Stimulated activated effector memory CD8-positive, alpha-beta T cell treated with anti-CD3 and anti-CD28 coated beads, Interleukin-12 subunit alpha, Interleukin-12 subunit beta, amount 100 ng/mL, for 72 hours (primary cell): ENCODE data around the gene RWDD3.

Experiments
- ATAC-seq: fragments of 150-1000 bp; cut with Tn5 transposase; 2 replicates; pipeline ENCODE4 v1.10.0; 2021
- DNase-seq, 2 donors: peaks; one replicate each; pipeline ENCODE4 v3.0.0; 2021 to 2022; ENCODE audit warnings: low spot score in 2 of 2
- H3K27ac Mint-ChIP-seq: one replicate; pipeline ENCODE4 v1.8.0; 2022; ENCODE audit warnings: mild to moderate bottlenecking, mixed read lengths
- H3K36me3 Mint-ChIP-seq: one replicate; pipeline ENCODE4 v1.8.0; 2022; ENCODE audit warnings: mild to moderate bottlenecking, mixed read lengths
- H3K4me1 Mint-ChIP-seq: one replicate; pipeline ENCODE4 v1.8.0; 2022; ENCODE audit warnings: mixed read lengths
- H3K4me3 Mint-ChIP-seq: one replicate; pipeline ENCODE4 v1.8.0; 2022; ENCODE audit warnings: mild to moderate bottlenecking, mixed read lengths
- H3K9me3 Mint-ChIP-seq: one replicate; pipeline ENCODE4 v1.8.0; 2022; ENCODE audit warnings: mixed read lengths

The RWDD3 gene

GRCh38 chr1:95249916-95250315, 15.9 kb downstream of the RWDD3 start:
- H3K36me3 Mint-ChIP-seq = peaks cover 37% of the 10 kb centered on the region
- H3K9me3 Mint-ChIP-seq = peaks cover 6% of the 10 kb centered on the region
- H3K27ac Mint-ChIP-seq = peak overlapping the region; percentile 40
- ATAC-seq (no peak), DNase-seq (no peak)
- no peak overlapping the region for H3K4me3 Mint-ChIP-seq
- no peaks in the 10 kb centered on the region for H3K4me1 Mint-ChIP-seq

GRCh38 chr1:95252422-95252821, 18.4 kb downstream of the RWDD3 start:
- no peaks in the 10 kb centered on the region for H3K4me1 Mint-ChIP-seq
- no peak for DNase-seq
- no peak overlapping the region for H3K27ac Mint-ChIP-seq

GRCh38 chr1:95254959-95255358, 20.9 kb downstream of the RWDD3 start:
- Mint-ChIP-seq H3K9me3 (peaks cover 6% of the 10 kb centered on the region), H3K27ac (no peak overlapping the region), H3K4me3 (no peak overlapping the region), H3K36me3 (peaks cover 8% of the 10 kb centered on the region), H3K4me1 (no peaks in the 10 kb centered on the region)
- no peak for DNase-seq
- ATAC-seq = no peak

More at GRCh38 chr1:95252422-95252821, 18.4 kb downstream of the RWDD3 start:
- Mint-ChIP-seq H3K36me3 (peaks cover 24% of the 10 kb centered on the region), H3K9me3 (peaks cover 6% of the 10 kb centered on the region), H3K4me3 (no peak overlapping the region)
- no peak for ATAC-seq

- Mint-ChIP-seq H3K4me1 (no peaks in the 10 kb centered on the region), H3K36me3 (peaks cover 8% of the 10 kb centered on the region), H3K4me3 (no peak overlapping the region), H3K27ac (no peak overlapping the region), H3K9me3 (peaks cover 6% of the 10 kb centered on the region)
- DNase-seq (no peak), ATAC-seq (no peak)
Measured at GRCh38 chr1:95255826-95256225, 21.8 kb downstream of the RWDD3 start.

DNA sequence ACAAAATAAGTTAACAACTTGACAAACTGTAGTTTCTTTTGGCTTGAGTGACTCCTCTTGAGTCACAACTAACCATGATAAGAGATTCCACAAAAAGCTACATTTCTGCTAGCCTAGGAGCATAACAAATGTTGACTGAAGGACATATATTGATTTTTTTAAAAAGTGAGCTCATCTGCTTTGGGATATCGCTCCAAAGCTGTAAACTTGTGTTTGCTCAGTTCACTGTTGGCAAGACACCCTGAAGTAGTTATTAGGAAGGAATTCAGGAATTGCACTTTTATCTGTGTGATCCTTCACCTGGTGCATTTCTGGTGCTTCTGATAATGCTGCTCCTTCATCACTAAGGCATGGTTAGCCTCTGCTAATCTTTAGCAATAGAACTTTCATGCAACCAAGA, 23.7 kb downstream of the RWDD3 start:
- Mint-ChIP-seq H3K36me3 (peaks cover 3% of the 10 kb centered on the region), H3K9me3 (peaks cover 6% of the 10 kb centered on the region), H3K4me3 (no peak overlapping the region), H3K4me1 (no peaks in the 10 kb centered on the region), H3K27ac (no peak overlapping the region)
- ATAC-seq (no peak), DNase-seq (no peak)

DNA sequence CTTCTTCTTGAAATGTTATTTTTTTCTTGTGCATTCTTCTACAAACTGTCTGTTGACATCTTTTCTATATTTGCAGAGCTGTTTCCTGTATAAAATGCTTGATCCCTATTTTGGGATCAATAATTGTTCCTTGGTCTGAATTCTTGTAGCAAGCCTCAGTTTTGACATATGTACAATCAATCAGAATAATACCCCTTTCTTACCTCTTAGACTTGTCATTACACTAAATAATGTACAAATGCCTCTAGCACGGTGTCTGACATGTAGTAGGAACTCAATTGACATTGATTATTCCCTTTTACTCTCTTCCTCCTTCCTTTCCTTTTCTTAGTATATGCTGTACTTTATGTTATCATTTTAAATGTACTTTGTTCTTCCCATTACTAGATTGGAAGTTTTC, 25.2 kb downstream of the RWDD3 start:
- Mint-ChIP-seq H3K4me3 (no peak overlapping the region), H3K36me3 (no peaks in the 10 kb centered on the region), H3K27ac (no peak overlapping the region), H3K4me1 (no peaks in the 10 kb centered on the region), H3K9me3 (no peaks in the 10 kb centered on the region)
- no peak for DNase-seq
- ATAC-seq = no peak

GRCh38 chr1:95262913-95263312, 28.9 kb downstream of the RWDD3 start:
- no peak overlapping the region for H3K4me3 Mint-ChIP-seq
- no peaks in the 10 kb centered on the region for H3K36me3 Mint-ChIP-seq
- DNase-seq = no peak
- peaks cover 2% of the 10 kb centered on the region for H3K9me3 Mint-ChIP-seq
- no peak overlapping the region for H3K27ac Mint-ChIP-seq
- H3K4me1 Mint-ChIP-seq = no peaks in the 10 kb centered on the region
- no peak for ATAC-seq

GRCh38 chr1:95263450-95263849, 29.4 kb downstream of the RWDD3 start:
- H3K4me1 Mint-ChIP-seq = no peaks in the 10 kb centered on the region
- peaks cover 2% of the 10 kb centered on the region for H3K9me3 Mint-ChIP-seq
- H3K36me3 Mint-ChIP-seq = no peaks in the 10 kb centered on the region
- DNase-seq (no peak), ATAC-seq (no peak)
- H3K27ac Mint-ChIP-seq = no peak overlapping the region
- H3K4me3 Mint-ChIP-seq = no peak overlapping the region

DNA sequence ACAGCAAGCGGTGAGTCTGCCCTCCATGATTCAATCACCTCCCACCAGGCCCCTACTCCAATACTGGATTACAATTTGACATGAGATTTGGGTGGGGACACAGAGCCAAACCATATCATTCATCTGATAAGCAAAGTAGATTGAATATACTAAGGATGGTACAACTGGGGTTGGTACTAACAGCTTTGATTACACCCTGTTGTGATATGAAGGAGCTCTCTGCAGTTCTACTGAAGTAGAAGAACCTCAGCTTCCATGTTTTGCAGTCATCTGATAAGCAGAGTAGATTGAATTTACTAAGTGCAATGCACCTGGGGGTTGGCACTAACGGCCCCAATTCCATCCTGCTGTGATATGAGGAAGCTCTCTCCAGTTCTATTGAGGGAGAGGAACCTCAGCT, 31.1 kb downstream of the RWDD3 start:
- peaks cover 2% of the 10 kb centered on the region for H3K9me3 Mint-ChIP-seq
- H3K4me1 Mint-ChIP-seq = no peaks in the 10 kb centered on the region
- no peak for DNase-seq
- no peaks in the 10 kb centered on the region for H3K36me3 Mint-ChIP-seq
- H3K4me3 Mint-ChIP-seq = no peak overlapping the region
- H3K27ac Mint-ChIP-seq = no peak overlapping the region
- ATAC-seq = no peak

DNA sequence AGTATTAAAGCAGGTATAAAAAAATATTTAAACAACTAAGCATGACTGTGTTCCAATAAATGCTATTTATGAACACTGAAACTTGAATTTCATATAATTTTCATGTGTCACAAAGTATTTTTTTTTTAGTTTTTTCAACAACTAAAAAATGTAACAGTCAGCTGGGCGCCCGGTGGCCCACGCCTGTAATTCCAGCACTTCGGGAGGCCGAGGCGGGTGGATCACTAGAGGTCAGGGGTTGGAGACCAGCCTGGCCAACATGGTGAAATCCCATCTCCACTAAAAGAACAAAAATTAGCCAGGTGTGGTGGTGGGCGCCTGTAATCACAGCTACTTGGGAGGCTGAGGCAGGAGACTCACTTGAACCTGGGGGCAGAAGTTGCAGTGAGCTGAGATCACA, 42.4 kb downstream of the RWDD3 start:
- H3K9me3 Mint-ChIP-seq = peaks cover 9% of the 10 kb centered on the region
- no peaks in the 10 kb centered on the region for H3K4me1 Mint-ChIP-seq

GRCh38 chr1:95278173-95279006, 44.4 kb downstream of the RWDD3 start:
- no peaks in the 10 kb centered on the region for H3K4me1 Mint-ChIP-seq
- DNase-seq (no peak), ATAC-seq (peak; percentile 42)

More for the DNA sequence above, 42.4 kb downstream of the RWDD3 start:
- Mint-ChIP-seq H3K27ac (no peak overlapping the region), H3K4me3 (no peak overlapping the region), H3K36me3 (no peaks in the 10 kb centered on the region)
- DNase-seq (no peak), ATAC-seq (no peak)

GRCh38 chr1:95281781-95282517, 47.9 kb downstream of the RWDD3 start:
- DNase-seq = no peak
- Mint-ChIP-seq H3K27ac (no peak overlapping the region), H3K4me1 (no peaks in the 10 kb centered on the region), H3K4me3 (no peak overlapping the region), H3K9me3 (no peaks in the 10 kb centered on the region), H3K36me3 (no peaks in the 10 kb centered on the region)
- ATAC-seq = no peak

More at GRCh38 chr1:95278173-95279006, 44.4 kb downstream of the RWDD3 start:
- Mint-ChIP-seq H3K4me3 (no peak overlapping the region), H3K9me3 (no peaks in the 10 kb centered on the region), H3K36me3 (no peaks in the 10 kb centered on the region), H3K27ac (no peak overlapping the region)

GRCh38 chr1:95282518-95282895, 48.5 kb downstream of the RWDD3 start:
- no peak for DNase-seq
- Mint-ChIP-seq H3K9me3 (no peaks in the 10 kb centered on the region), H3K4me3 (no peak overlapping the region), H3K27ac (no peak overlapping the region), H3K4me1 (no peaks in the 10 kb centered on the region), H3K36me3 (no peaks in the 10 kb centered on the region)
- no peak for ATAC-seq

GRCh38 chr1:95284420-95284819, 50.4 kb downstream of the RWDD3 start:
- no peak overlapping the region for H3K27ac Mint-ChIP-seq

GRCh38 chr1:95286479-95286878, 52.5 kb downstream of the RWDD3 start:
- no peak overlapping the region for H3K4me3 Mint-ChIP-seq

More at GRCh38 chr1:95284420-95284819, 50.4 kb downstream of the RWDD3 start:
- H3K9me3 Mint-ChIP-seq = no peaks in the 10 kb centered on the region
- no peak for DNase-seq
- H3K36me3 Mint-ChIP-seq = no peaks in the 10 kb centered on the region
- H3K4me1 Mint-ChIP-seq = no peaks in the 10 kb centered on the region
- no peak for ATAC-seq
- H3K4me3 Mint-ChIP-seq = no peak overlapping the region

DNA sequence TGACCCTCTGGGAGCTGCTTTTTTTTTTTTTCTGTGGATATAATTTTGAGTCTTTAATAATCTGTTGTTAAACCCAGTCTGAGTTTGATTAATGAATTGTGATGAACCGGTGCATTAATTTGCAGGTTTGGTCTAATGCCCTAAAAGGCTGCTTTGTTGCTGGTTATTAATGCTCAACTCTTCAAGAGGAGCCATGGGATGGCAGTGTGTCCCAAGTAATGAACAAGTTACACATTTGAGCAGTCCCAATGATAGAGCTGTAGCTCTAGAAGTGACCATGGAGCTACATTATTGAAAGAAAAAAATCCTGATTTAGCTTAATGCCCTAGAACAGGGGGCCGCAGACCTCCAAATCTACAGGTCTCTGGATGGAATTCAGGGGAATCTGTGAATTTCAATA, 53.1 kb downstream of the RWDD3 start:
- ATAC-seq (no peak), DNase-seq (no peak)
- Mint-ChIP-seq H3K36me3 (no peaks in the 10 kb centered on the region), H3K4me3 (no peak overlapping the region), H3K4me1 (no peaks in the 10 kb centered on the region), H3K9me3 (no peaks in the 10 kb centered on the region), H3K27ac (no peak overlapping the region)

More at GRCh38 chr1:95286479-95286878, 52.5 kb downstream of the RWDD3 start:
- Mint-ChIP-seq H3K4me1 (no peaks in the 10 kb centered on the region), H3K27ac (no peak overlapping the region), H3K36me3 (no peaks in the 10 kb centered on the region), H3K9me3 (no peaks in the 10 kb centered on the region)
- no peak for DNase-seq
- no peak for ATAC-seq
